ENCODE measurements around the gene FGFRL1.
A peak's percentile ranks its signal among the peaks of the same experiment; 100 is the strongest.

FGFRL1 gene

GRCh38 chr4:1011022-1011665 is at the start of gene FGFRL1:
Gene FGFRL1 (plus strand): TSS chr4:1011626. CDS start chr4:1012486, 860 bp downstream.
- Histone ChIP-seq H3K4me3 (ENCODE audit: insufficient read length, low read depth) (peak within 1 kb of the TSS; percentile 24), H3K4me1 (ENCODE audit: insufficient read depth, insufficient read length) (peaks cover 39% of the 10 kb centered on the region), H3K27me3 (ENCODE audit: insufficient read depth, insufficient read length) (peaks cover 88% of the 10 kb centered on the region), H3K36me3 (ENCODE audit: insufficient read depth, insufficient read length, low read length) (peaks cover 6% of the 10 kb centered on the region), H3K9me3 (ENCODE audit: insufficient read depth, low read length) (no peaks in the 10 kb centered on the region), H3K9ac (ENCODE audit: insufficient read length, low read depth) (peak within 1 kb of the TSS; percentile 32)
- TF ChIP-seq SUZ12 (IDR thresholded peaks at IDR 0.05; ENCODE audit: extremely low read depth, insufficient read depth, insufficient read length) (no peak), ZNF274 (IDR thresholded peaks at IDR 0.05; ENCODE audit: low read depth, low read length) (no peak), YY1 (IDR thresholded peaks at IDR 0.05; ENCODE audit: insufficient read depth, insufficient read length) (no peak)
- peak; percentile 58 for DNase-seq (ENCODE audit: low read depth, low spot score)

GRCh38 chr4:962231-963208 is 48.9 kb upstream of the FGFRL1 start:
- Histone ChIP-seq H3K4me3 (ENCODE audit: insufficient read length, low read depth) (no peak overlapping the region), H3K4me1 (ENCODE audit: insufficient read depth, insufficient read length) (peaks cover 2% of the 10 kb centered on the region), H3K36me3 (ENCODE audit: insufficient read depth, insufficient read length, low read length) (peaks cover 81% of the 10 kb centered on the region), H3K9me3 (ENCODE audit: insufficient read depth, low read length) (no peaks in the 10 kb centered on the region), H3K9ac (ENCODE audit: insufficient read length, low read depth) (no peak overlapping the region), H3K27me3 (ENCODE audit: insufficient read depth, insufficient read length) (no peaks in the 10 kb centered on the region)
- no peak for TF ChIP-seq YY1 (IDR thresholded peaks at IDR 0.05; ENCODE audit: insufficient read depth, insufficient read length)
- no peak for TF ChIP-seq SUZ12 (IDR thresholded peaks at IDR 0.05; ENCODE audit: extremely low read depth, insufficient read depth, insufficient read length)
- TF ChIP-seq ZNF274 (IDR thresholded peaks at IDR 0.05; ENCODE audit: low read depth, low read length) = no peak
- no peak for DNase-seq (ENCODE audit: low read depth, low spot score)

- H3K4me1 ChIP-seq (ENCODE audit: insufficient read depth, insufficient read length) = peaks cover 6% of the 10 kb centered on the region
- no peaks in the 10 kb centered on the region for H3K27me3 ChIP-seq (ENCODE audit: insufficient read depth, insufficient read length)
- H3K36me3 ChIP-seq (ENCODE audit: insufficient read depth, insufficient read length, low read length) = peaks cover 71% of the 10 kb centered on the region
- DNase-seq (ENCODE audit: low read depth, low spot score) = no peak
- no peak overlapping the region for H3K4me3 ChIP-seq (ENCODE audit: insufficient read length, low read depth)
- H3K9ac ChIP-seq (ENCODE audit: insufficient read length, low read depth) = no peak overlapping the region
- no peaks in the 10 kb centered on the region for H3K9me3 ChIP-seq (ENCODE audit: insufficient read depth, low read length)
- TF ChIP-seq ZNF274 (IDR thresholded peaks at IDR 0.05; ENCODE audit: low read depth, low read length) (no peak), SUZ12 (IDR thresholded peaks at IDR 0.05; ENCODE audit: extremely low read depth, insufficient read depth, insufficient read length) (no peak)
These were observed 47.9 kb upstream of the FGFRL1 start for GRCh38 chr4:963276-964225.

GRCh38 chr4:964346-965025 is 46.9 kb upstream of the FGFRL1 start:
- Histone ChIP-seq H3K36me3 (ENCODE audit: insufficient read depth, insufficient read length, low read length) (peaks cover 68% of the 10 kb centered on the region), H3K4me1 (ENCODE audit: insufficient read depth, insufficient read length) (peaks cover 12% of the 10 kb centered on the region)
- no peak for DNase-seq (ENCODE audit: low read depth, low spot score)

GRCh38 chr4:965048-965765 is 46.2 kb upstream of the FGFRL1 start:
- Histone ChIP-seq H3K27me3 (ENCODE audit: insufficient read depth, insufficient read length) (no peaks in the 10 kb centered on the region), H3K4me1 (ENCODE audit: insufficient read depth, insufficient read length) (peaks cover 15% of the 10 kb centered on the region), H3K4me3 (ENCODE audit: insufficient read length, low read depth) (no peak overlapping the region), H3K9ac (ENCODE audit: insufficient read length, low read depth) (no peak overlapping the region), H3K9me3 (ENCODE audit: insufficient read depth, low read length) (no peaks in the 10 kb centered on the region), H3K36me3 (ENCODE audit: insufficient read depth, insufficient read length, low read length) (peaks cover 62% of the 10 kb centered on the region)
- TF ChIP-seq SUZ12 (IDR thresholded peaks at IDR 0.05; ENCODE audit: extremely low read depth, insufficient read depth, insufficient read length) = no peak
- TF ChIP-seq ZNF274 (IDR thresholded peaks at IDR 0.05; ENCODE audit: low read depth, low read length) = no peak
- no peak for TF ChIP-seq YY1 (IDR thresholded peaks at IDR 0.05; ENCODE audit: insufficient read depth, insufficient read length)
- no peak for DNase-seq (ENCODE audit: low read depth, low spot score)

More at GRCh38 chr4:964346-965025, 46.9 kb upstream of the FGFRL1 start:
- no peak overlapping the region for H3K4me3 ChIP-seq (ENCODE audit: insufficient read length, low read depth)
- no peak overlapping the region for H3K9ac ChIP-seq (ENCODE audit: insufficient read length, low read depth)
- H3K27me3 ChIP-seq (ENCODE audit: insufficient read depth, insufficient read length) = no peaks in the 10 kb centered on the region
- TF ChIP-seq YY1 (IDR thresholded peaks at IDR 0.05; ENCODE audit: insufficient read depth, insufficient read length) = no peak
- TF ChIP-seq ZNF274 (IDR thresholded peaks at IDR 0.05; ENCODE audit: low read depth, low read length) = no peak
- no peak for TF ChIP-seq SUZ12 (IDR thresholded peaks at IDR 0.05; ENCODE audit: extremely low read depth, insufficient read depth, insufficient read length)
- H3K9me3 ChIP-seq (ENCODE audit: insufficient read depth, low read length) = no peaks in the 10 kb centered on the region

GRCh38 chr4:965766-966134 is 45.7 kb upstream of the FGFRL1 start:
- no peaks in the 10 kb centered on the region for H3K9me3 ChIP-seq (ENCODE audit: insufficient read depth, low read length)
- peaks cover 20% of the 10 kb centered on the region for H3K4me1 ChIP-seq (ENCODE audit: insufficient read depth, insufficient read length)
- no peaks in the 10 kb centered on the region for H3K27me3 ChIP-seq (ENCODE audit: insufficient read depth, insufficient read length)
- TF ChIP-seq SUZ12 (IDR thresholded peaks at IDR 0.05; ENCODE audit: extremely low read depth, insufficient read depth, insufficient read length) (no peak), ZNF274 (IDR thresholded peaks at IDR 0.05; ENCODE audit: low read depth, low read length) (no peak), YY1 (IDR thresholded peaks at IDR 0.05; ENCODE audit: insufficient read depth, insufficient read length) (no peak)
- no peak for DNase-seq (ENCODE audit: low read depth, low spot score)
- H3K4me3 ChIP-seq (ENCODE audit: insufficient read length, low read depth) = no peak overlapping the region
- H3K9ac ChIP-seq (ENCODE audit: insufficient read length, low read depth) = no peak overlapping the region
- peaks cover 57% of the 10 kb centered on the region for H3K36me3 ChIP-seq (ENCODE audit: insufficient read depth, insufficient read length, low read length)
